ENCODE measurements around the gene NREP. TPM values are rescaled to one million over a fixed set of nuclear protein-coding genes. Genes with fewer than 3 reads are reported as not detected.

Gene NREP
- total and polyA plus RNA-seq, 10 of the 15 experiments (the other 5 are each of a cell fraction or from before 2014, with no cell fraction given): 20.6 to 117 (median 32.2) TPM

DNA sequence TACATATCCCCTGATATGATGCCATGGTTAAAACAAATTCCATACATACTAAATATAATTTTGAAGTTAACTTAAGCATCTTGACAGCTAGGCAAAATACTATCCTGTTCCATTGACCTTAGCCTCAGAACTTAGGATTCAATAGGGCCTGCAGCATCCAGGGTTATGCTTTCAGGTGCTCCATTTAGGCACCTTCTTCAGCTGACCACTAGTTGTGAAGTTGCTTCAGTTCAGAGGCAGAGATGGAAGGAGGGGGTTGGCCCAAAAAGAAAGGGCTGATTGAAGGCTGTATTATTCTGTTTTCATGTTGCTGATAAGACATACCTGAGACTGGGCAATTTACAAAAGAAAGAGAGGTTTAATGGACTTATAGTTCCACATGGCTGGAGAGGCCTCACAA, 7.0 kb upstream of the NREP start:
- in situ Hi-C loops (cut with MboI) (no loop called here), intact Hi-C loops (cut with micrococcal nuclease; ENCODE audit: unreplicated experiment) (no loop called here)
- H4K20me1 ChIP-seq (ENCODE audit: control insufficient read depth, insufficient read depth): no peaks in the 10 kb centered on the region
- no peaks in the 10 kb centered on the region for H3K79me2 ChIP-seq (ENCODE audit: control insufficient read depth, insufficient read depth, low read length)
- no peak for FAIRE-seq
- no peak overlapping the region for H3K4me3 ChIP-seq
- H2AFZ ChIP-seq (ENCODE audit: control insufficient read depth, low read depth, low read length): no peak overlapping the region
- no peaks in the 10 kb centered on the region for H3K4me1 ChIP-seq (ENCODE audit: control insufficient read depth, insufficient read depth, low read length)
- BruUV-seq (replicated peaks): no TSS peak
- SMC1A ChIA-PET (ENCODE audit: uncharacterized antibody, unreplicated experiment): no interaction called here
- DNase-seq (ENCODE audit: low read depth, low spot score): no peak
- H3K27me3 ChIP-seq (replicated peaks in 1 of 2; ENCODE audit: control insufficient read depth in 2 of 2, insufficient read depth in 2 of 2, low read length in 1 of 2): no peaks in the 10 kb centered on the region
- no peaks in the 10 kb centered on the region; the same call in 2 of the 3 replicates for H3K9me3 ChIP-seq (replicated peaks; ENCODE audit: control insufficient read depth, insufficient read depth, low read length)
- RAD21 ChIA-PET (ENCODE audit: unreplicated experiment): no interaction called here
- no peaks in the 10 kb centered on the region for H3K36me3 ChIP-seq (ENCODE audit: control insufficient read depth in 2 of 2, insufficient read depth in 2 of 2, low read length in 1 of 2)
- no peak overlapping the region for H3K27ac ChIP-seq (ENCODE audit: control insufficient read depth, insufficient read depth)
- CTCF ChIA-PET: no interaction called here
- H3K9ac ChIP-seq (ENCODE audit: control insufficient read depth, insufficient read depth, low read length): no peak overlapping the region
- POLR2A ChIA-PET: no interaction called here
- no peak for ATAC-seq
- H3K4me2 ChIP-seq (ENCODE audit: control insufficient read depth, insufficient read depth): no peak overlapping the region
- TF ChIP-seq, protein P1, sequence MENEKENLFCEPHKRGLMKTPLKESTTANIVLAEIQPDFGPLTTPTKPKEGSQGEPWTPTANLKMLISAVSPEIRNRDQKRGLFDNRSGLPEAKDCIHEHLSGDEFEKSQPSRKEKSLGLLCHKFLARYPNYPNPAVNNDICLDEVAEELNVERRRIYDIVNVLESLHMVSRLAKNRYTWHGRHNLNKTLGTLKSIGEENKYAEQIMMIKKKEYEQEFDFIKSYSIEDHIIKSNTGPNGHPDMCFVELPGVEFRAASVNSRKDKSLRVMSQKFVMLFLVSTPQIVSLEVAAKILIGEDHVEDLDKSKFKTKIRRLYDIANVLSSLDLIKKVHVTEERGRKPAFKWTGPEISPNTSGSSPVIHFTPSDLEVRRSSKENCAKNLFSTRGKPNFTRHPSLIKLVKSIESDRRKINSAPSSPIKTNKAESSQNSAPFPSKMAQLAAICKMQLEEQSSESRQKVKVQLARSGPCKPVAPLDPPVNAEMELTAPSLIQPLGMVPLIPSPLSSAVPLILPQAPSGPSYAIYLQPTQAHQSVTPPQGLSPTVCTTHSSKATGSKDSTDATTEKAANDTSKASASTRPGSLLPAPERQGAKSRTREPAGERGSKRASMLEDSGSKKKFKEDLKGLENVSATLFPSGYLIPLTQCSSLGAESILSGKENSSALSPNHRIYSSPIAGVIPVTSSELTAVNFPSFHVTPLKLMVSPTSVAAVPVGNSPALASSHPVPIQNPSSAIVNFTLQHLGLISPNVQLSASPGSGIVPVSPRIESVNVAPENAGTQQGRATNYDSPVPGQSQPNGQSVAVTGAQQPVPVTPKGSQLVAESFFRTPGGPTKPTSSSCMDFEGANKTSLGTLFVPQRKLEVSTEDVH (IDR thresholded peaks at IDR 0.05; ENCODE audit: low read depth, partially characterized antibody): no peak
- TF ChIP-seq, protein P2, sequence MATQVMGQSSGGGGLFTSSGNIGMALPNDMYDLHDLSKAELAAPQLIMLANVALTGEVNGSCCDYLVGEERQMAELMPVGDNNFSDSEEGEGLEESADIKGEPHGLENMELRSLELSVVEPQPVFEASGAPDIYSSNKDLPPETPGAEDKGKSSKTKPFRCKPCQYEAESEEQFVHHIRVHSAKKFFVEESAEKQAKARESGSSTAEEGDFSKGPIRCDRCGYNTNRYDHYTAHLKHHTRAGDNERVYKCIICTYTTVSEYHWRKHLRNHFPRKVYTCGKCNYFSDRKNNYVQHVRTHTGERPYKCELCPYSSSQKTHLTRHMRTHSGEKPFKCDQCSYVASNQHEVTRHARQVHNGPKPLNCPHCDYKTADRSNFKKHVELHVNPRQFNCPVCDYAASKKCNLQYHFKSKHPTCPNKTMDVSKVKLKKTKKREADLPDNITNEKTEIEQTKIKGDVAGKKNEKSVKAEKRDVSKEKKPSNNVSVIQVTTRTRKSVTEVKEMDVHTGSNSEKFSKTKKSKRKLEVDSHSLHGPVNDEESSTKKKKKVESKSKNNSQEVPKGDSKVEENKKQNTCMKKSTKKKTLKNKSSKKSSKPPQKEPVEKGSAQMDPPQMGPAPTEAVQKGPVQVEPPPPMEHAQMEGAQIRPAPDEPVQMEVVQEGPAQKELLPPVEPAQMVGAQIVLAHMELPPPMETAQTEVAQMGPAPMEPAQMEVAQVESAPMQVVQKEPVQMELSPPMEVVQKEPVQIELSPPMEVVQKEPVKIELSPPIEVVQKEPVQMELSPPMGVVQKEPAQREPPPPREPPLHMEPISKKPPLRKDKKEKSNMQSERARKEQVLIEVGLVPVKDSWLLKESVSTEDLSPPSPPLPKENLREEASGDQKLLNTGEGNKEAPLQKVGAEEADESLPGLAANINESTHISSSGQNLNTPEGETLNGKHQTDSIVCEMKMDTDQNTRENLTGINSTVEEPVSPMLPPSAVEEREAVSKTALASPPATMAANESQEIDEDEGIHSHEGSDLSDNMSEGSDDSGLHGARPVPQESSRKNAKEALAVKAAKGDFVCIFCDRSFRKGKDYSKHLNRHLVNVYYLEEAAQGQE (IDR thresholded peaks at IDR 0.05; ENCODE audit: low read depth, low read length): no peak
- no peak for TF ChIP-seq MXI1 (IDR thresholded peaks at IDR 0.05; ENCODE audit: low read depth, low read length)
- TF ChIP-seq, protein P3, sequence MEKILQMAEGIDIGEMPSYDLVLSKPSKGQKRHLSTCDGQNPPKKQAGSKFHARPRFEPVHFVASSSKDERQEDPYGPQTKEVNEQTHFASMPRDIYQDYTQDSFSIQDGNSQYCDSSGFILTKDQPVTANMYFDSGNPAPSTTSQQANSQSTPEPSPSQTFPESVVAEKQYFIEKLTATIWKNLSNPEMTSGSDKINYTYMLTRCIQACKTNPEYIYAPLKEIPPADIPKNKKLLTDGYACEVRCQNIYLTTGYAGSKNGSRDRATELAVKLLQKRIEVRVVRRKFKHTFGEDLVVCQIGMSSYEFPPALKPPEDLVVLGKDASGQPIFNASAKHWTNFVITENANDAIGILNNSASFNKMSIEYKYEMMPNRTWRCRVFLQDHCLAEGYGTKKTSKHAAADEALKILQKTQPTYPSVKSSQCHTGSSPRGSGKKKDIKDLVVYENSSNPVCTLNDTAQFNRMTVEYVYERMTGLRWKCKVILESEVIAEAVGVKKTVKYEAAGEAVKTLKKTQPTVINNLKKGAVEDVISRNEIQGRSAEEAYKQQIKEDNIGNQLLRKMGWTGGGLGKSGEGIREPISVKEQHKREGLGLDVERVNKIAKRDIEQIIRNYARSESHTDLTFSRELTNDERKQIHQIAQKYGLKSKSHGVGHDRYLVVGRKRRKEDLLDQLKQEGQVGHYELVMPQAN (conservative IDR thresholded peaks at IDR 0.05): no peak
- no peak for TF ChIP-seq MYB (IDR thresholded peaks at IDR 0.05; ENCODE audit: borderline replicate concordance, low read depth, low read length)
- no peak for TF ChIP-seq ZNF622 (IDR thresholded peaks at IDR 0.05)
- no peak for TF ChIP-seq POU2F2 (IDR thresholded peaks at IDR 0.05; ENCODE audit: borderline replicate concordance, low read depth, low read length)
- TF ChIP-seq EGR1 (IDR thresholded peaks at IDR 0.05; ENCODE audit: borderline replicate concordance in 1 of 2, low read depth in 2 of 2, low read length in 2 of 2): no peak
- TF ChIP-seq NR2C2 (IDR thresholded peaks at IDR 0.05; ENCODE audit: borderline replicate concordance, control insufficient read depth, insufficient read length, low read depth): no peak
- no peak for TF ChIP-seq KDM1A (IDR thresholded peaks at IDR 0.05; ENCODE audit: borderline replicate concordance)
- TF ChIP-seq, protein P4, sequence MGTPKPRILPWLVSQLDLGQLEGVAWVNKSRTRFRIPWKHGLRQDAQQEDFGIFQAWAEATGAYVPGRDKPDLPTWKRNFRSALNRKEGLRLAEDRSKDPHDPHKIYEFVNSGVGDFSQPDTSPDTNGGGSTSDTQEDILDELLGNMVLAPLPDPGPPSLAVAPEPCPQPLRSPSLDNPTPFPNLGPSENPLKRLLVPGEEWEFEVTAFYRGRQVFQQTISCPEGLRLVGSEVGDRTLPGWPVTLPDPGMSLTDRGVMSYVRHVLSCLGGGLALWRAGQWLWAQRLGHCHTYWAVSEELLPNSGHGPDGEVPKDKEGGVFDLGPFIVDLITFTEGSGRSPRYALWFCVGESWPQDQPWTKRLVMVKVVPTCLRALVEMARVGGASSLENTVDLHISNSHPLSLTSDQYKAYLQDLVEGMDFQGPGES (IDR thresholded peaks at IDR 0.05): no peak
- no peak for TF ChIP-seq ZNF207 (IDR thresholded peaks at IDR 0.05; ENCODE audit: borderline replicate concordance)
- TF ChIP-seq ZBED1 (IDR thresholded peaks at IDR 0.05; ENCODE audit: borderline replicate concordance): no peak

All from GM12878 (cell line).